ENCODE data around the gene CHID1.

DNA sequence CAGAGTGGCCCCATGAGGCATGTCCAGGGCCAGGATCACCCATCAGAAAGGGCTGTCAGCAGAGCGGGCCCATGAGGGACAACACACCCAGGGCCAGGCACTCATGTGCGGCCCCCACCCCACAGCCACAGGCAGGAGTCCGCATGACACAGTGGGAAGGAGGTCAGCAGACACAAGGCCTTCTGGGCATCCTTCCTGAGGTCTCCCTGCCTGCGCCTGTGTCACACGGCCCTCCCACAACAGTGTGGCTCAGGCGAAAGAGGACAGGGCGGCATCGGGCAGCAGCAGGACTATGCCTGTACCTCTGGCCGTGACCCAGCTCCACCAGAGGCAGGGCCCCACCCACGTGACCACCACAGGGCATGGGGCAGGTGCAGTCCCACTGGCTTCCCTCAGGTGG, 27.1 kb downstream of the CHID1 start:
- TF ChIP-seq, protein P1, sequence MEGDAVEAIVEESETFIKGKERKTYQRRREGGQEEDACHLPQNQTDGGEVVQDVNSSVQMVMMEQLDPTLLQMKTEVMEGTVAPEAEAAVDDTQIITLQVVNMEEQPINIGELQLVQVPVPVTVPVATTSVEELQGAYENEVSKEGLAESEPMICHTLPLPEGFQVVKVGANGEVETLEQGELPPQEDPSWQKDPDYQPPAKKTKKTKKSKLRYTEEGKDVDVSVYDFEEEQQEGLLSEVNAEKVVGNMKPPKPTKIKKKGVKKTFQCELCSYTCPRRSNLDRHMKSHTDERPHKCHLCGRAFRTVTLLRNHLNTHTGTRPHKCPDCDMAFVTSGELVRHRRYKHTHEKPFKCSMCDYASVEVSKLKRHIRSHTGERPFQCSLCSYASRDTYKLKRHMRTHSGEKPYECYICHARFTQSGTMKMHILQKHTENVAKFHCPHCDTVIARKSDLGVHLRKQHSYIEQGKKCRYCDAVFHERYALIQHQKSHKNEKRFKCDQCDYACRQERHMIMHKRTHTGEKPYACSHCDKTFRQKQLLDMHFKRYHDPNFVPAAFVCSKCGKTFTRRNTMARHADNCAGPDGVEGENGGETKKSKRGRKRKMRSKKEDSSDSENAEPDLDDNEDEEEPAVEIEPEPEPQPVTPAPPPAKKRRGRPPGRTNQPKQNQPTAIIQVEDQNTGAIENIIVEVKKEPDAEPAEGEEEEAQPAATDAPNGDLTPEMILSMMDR (IDR thresholded peaks at IDR 0.05) = no peak
- TF ChIP-seq POLR2A (IDR thresholded peaks at IDR 0.05) = no peak
- TF ChIP-seq POLR2AphosphoS5 (IDR thresholded peaks at IDR 0.05) = no peak
